ENCODE results near the gene NAP1L5. TPM values are rescaled to one million over a fixed set of nuclear protein-coding genes. Genes with fewer than 3 reads are reported as not detected.

Gene NAP1L5
- total and polyA plus RNA-seq, 4 donors = 2.0 to 10.0 (median 2.9) TPM

- Histone ChIP-seq H3K36me3 (ENCODE audit: control insufficient read depth in 4 of 4, insufficient read depth in 3 of 4, low read depth in 1 of 4, low read length in 3 of 4) (no peaks in the 10 kb centered on the region), H3K9ac (ENCODE audit: low read depth in 1 of 2, low read length in 2 of 2) (peak overlapping the region in 1 of 2 donors; percentile 49), H3K9me3 (ENCODE audit: control insufficient read depth in 4 of 4, low read length in 3 of 4) (no peaks in the 10 kb centered on the region), H3K4me1 (ENCODE audit: control insufficient read depth in 4 of 4, insufficient read depth in 4 of 4, low read length in 3 of 4) (peaks cover 0 to 3% (median 1%) of the 10 kb centered on the region in 4 donors), H3K27me3 (ENCODE audit: control insufficient read depth in 4 of 4, insufficient read depth in 4 of 4, low read length in 3 of 4) (no peaks in the 10 kb centered on the region), H3K27ac (ENCODE audit: low read depth in 1 of 2, low read length in 2 of 2) (no peak overlapping the region), H3K4me3 (ENCODE audit: low read depth in 1 of 3, low read length in 3 of 3) (no peak overlapping the region)
- no peak for TF ChIP-seq TAF1 (conservative IDR thresholded peaks at IDR 0.05)
- TF ChIP-seq FOXA1 (IDR thresholded peaks at IDR 0.05) = no peak
- TF ChIP-seq JUND (IDR thresholded peaks at IDR 0.05) = no peak
- no peak for TF ChIP-seq EGR1 (IDR thresholded peaks at IDR 0.05; ENCODE audit: low read depth in 2 of 2)
- no peak for TF ChIP-seq SP1 (IDR thresholded peaks at IDR 0.05)
- no peak for TF ChIP-seq FOXA2 (IDR thresholded peaks at IDR 0.05)
- TF ChIP-seq MAX (IDR thresholded peaks at IDR 0.05) = no peak
- no peak for TF ChIP-seq HNF4A (conservative IDR thresholded peaks at IDR 0.05)
- TF ChIP-seq HNF4G (IDR thresholded peaks at IDR 0.05) = no peak
- no peak for TF ChIP-seq CTCF (IDR thresholded peaks at IDR 0.05; ENCODE audit: low read depth, low read length, missing input control)
- no peak for DNase-seq (ENCODE audit: low spot score)
- WGBS = 85% methylated on average over 7 of the region's 7 CpGs
These were observed 999 bp downstream of the NAP1L5 start for GRCh38 chr4:88696630-88697029.

GRCh38 chr4:88693792-88694191, 3.8 kb downstream of the NAP1L5 start:
- peaks cover 0 to 3% (median 1%) of the 10 kb centered on the region in 4 donors for H3K4me1 ChIP-seq (ENCODE audit: control insufficient read depth in 4 of 4, insufficient read depth in 4 of 4, low read length in 3 of 4)
- H3K27ac ChIP-seq (ENCODE audit: low read depth in 1 of 2, low read length in 2 of 2) = no peak overlapping the region
- DNase-seq (ENCODE audit: low spot score) = no peak
- H3K9me3 ChIP-seq (ENCODE audit: control insufficient read depth in 4 of 4, low read length in 3 of 4) = no peaks in the 10 kb centered on the region
- no peak overlapping the region for H3K9ac ChIP-seq (ENCODE audit: low read depth in 1 of 2, low read length in 2 of 2)
- 85% methylated on average over 3 of the region's 3 CpGs for WGBS
- H3K4me3 ChIP-seq (ENCODE audit: low read depth in 1 of 3, low read length in 3 of 3) = no peak overlapping the region
- TF ChIP-seq ZBTB33 (IDR thresholded peaks at IDR 0.05) = no peak
- no peak for TF ChIP-seq RXRA (IDR thresholded peaks at IDR 0.05)
- TF ChIP-seq SP1 (IDR thresholded peaks at IDR 0.05) = no peak
- TF ChIP-seq TAF1 (conservative IDR thresholded peaks at IDR 0.05) = no peak
- no peak for TF ChIP-seq YY1 (IDR thresholded peaks at IDR 0.05)
- no peak for TF ChIP-seq HNF4A (conservative IDR thresholded peaks at IDR 0.05)
- no peak for TF ChIP-seq CTCF (IDR thresholded peaks at IDR 0.05; ENCODE audit: low read depth, low read length, missing input control)
- no peak for TF ChIP-seq MAX (IDR thresholded peaks at IDR 0.05)
- no peak for TF ChIP-seq REST (IDR thresholded peaks at IDR 0.05)
- TF ChIP-seq EGR1 (IDR thresholded peaks at IDR 0.05; ENCODE audit: low read depth in 2 of 2) = no peak
- no peak for TF ChIP-seq HNF4G (IDR thresholded peaks at IDR 0.05)
- no peak for TF ChIP-seq FOXA2 (IDR thresholded peaks at IDR 0.05)
- no peak for TF ChIP-seq ATF3 (IDR thresholded peaks at IDR 0.05)
- no peak for TF ChIP-seq GABPA (IDR thresholded peaks at IDR 0.05 in 1 of 2, conservative IDR thresholded peaks at IDR 0.05 in 1 of 2)
- no peak for TF ChIP-seq RAD21 (IDR thresholded peaks at IDR 0.05)
- H3K36me3 ChIP-seq (ENCODE audit: control insufficient read depth in 4 of 4, insufficient read depth in 3 of 4, low read depth in 1 of 4, low read length in 3 of 4) = peaks cover 1 to 3% (median 3%) of the 10 kb centered on the region in 4 donors
- no peaks in the 10 kb centered on the region for H3K27me3 ChIP-seq (ENCODE audit: control insufficient read depth in 4 of 4, insufficient read depth in 4 of 4, low read length in 3 of 4)
